Measurements from ENCODE around the gene HSBP1L1.

The HSBP1L1 gene

GRCh38 chr18:79917853-79918614, 46.4 kb upstream of the HSBP1L1 start:
- no peak for DNase-seq (ENCODE audit: extremely low read depth, low read depth)
- no peak overlapping the region for H3K4me3 ChIP-seq (replicated peaks; ENCODE audit: low read depth, low read length)
- TF ChIP-seq CTCF (IDR thresholded peaks at IDR 0.05; ENCODE audit: low read depth, low read length, missing control alignments) = no peak

- TF ChIP-seq CTCF (IDR thresholded peaks at IDR 0.05; ENCODE audit: low read depth, low read length, missing control alignments) = no peak
- no peak overlapping the region for H3K4me3 ChIP-seq (replicated peaks; ENCODE audit: low read depth, low read length)
- DNase-seq (ENCODE audit: extremely low read depth, low read depth) = no peak
Observed at GRCh38 chr18:79918615-79919011, 45.8 kb upstream of the HSBP1L1 start.

GRCh38 chr18:79919089-79919488, 45.4 kb upstream of the HSBP1L1 start:
- TF ChIP-seq CTCF (IDR thresholded peaks at IDR 0.05; ENCODE audit: low read depth, low read length, missing control alignments) = no peak
- DNase-seq (ENCODE audit: extremely low read depth, low read depth) = no peak
- no peak overlapping the region for H3K4me3 ChIP-seq (replicated peaks; ENCODE audit: low read depth, low read length)

- no peak for TF ChIP-seq CTCF (IDR thresholded peaks at IDR 0.05; ENCODE audit: low read depth, low read length, missing control alignments)
- no peak overlapping the region for H3K4me3 ChIP-seq (replicated peaks; ENCODE audit: low read depth, low read length)
- no peak for DNase-seq (ENCODE audit: extremely low read depth, low read depth)
Observed at GRCh38 chr18:79921984-79922965, 42.2 kb upstream of the HSBP1L1 start.

- no peak for DNase-seq (ENCODE audit: extremely low read depth, low read depth)
- no peak overlapping the region for H3K4me3 ChIP-seq (replicated peaks; ENCODE audit: low read depth, low read length)
- no peak for TF ChIP-seq CTCF (IDR thresholded peaks at IDR 0.05; ENCODE audit: low read depth, low read length, missing control alignments)
Observed at GRCh38 chr18:79922971-79923411, 41.5 kb upstream of the HSBP1L1 start.

GRCh38 chr18:79923896-79924585, 40.4 kb upstream of the HSBP1L1 start:
- no peak for TF ChIP-seq CTCF (IDR thresholded peaks at IDR 0.05; ENCODE audit: low read depth, low read length, missing control alignments)
- H3K4me3 ChIP-seq (replicated peaks; ENCODE audit: low read depth, low read length) = no peak overlapping the region
- no peak for DNase-seq (ENCODE audit: extremely low read depth, low read depth)

Data from HFF-Myc (cell line).